Right hindlimb (tissue), 1 donor: Measurements from ENCODE around the gene EIF4E1B.

Experiments
- DNase-seq: peaks from one replicate; pipeline ENCODE4 v3.0.0-alpha.2; 2018

EIF4E1B gene

DNA sequence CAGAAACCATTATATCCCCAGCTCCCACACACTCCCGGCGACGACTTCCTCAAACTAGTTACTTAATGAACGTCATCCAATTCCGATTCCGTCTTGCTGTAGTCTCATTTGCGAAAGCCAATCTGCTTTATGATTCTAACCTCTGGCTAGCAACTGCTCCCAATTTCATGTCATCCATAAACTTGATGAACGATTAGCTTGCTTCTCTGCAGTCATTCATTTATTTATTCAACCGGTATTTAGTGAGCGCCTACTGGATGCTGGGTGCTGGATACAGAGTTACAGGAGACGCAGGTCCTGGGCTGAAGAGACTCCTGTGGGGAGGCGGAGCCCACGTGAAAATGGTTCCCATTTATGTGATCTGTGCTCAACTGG is 63.0 kb downstream of the EIF4E1B start:
- DNase-seq: no peak

DNA sequence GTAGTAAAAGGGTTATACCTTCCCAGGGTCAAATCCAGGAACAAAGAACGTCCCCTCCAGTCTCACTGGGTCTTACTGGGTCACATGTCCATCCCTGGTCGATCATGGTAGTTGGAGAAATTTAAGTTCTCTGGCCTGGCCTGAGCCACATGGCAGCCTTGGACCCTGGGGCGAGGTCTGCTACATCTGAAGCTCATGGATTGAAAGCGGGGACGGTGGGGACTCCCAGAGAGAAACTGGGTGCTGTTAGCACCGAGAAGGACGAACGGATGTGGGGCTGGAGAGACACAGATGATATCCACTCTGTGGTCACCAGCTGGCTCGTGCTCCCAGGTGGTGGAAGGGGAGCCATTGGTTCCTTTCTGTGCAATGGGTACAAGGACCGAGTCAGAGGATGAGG is 63.7 kb downstream of the EIF4E1B start:
- DNase-seq: no peak

- DNase-seq: no peak
These were observed 64.2 kb downstream of the EIF4E1B start for GRCh38 chr5:176694631-176695030.

DNA sequence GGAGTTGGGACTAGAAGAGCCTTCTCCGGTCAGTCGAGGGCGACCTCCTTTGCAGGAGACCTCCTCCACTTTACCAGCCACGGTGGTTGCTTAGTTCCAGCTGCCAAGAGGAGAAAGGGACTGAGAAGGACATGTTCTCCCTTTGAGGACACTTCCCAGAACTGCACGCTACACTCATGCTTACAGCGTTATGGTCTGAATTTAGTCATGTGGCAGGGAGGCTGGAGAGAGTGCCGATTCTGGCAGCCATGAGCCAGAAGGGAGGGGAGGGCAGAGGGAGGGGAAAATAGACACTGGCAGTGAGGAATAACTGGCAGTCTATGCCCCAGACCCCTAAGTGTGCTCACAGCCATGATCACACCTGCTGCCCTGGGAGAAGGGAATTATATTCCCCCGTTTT is 64.6 kb downstream of the EIF4E1B start:
- no peak for DNase-seq
